Tongue (tissue), 2 donors: ENCODE results near the gene PCNX2. TPM values are rescaled to one million over a fixed set of nuclear protein-coding genes. Genes with fewer than 3 reads are reported as not detected.

Source experiments
- DNase-seq: peaks from one replicate; pipeline ENCODE4 v3.0.0-alpha.2; 2015
- total RNA-seq: library from RNA; depleted of rRNA; stranded (reverse); fragments of >200 nt; gene quantifications from one replicate; pipeline ENCODE4 v1.2.3, GENCODE V29; 2014

PCNX2 gene, protein sequence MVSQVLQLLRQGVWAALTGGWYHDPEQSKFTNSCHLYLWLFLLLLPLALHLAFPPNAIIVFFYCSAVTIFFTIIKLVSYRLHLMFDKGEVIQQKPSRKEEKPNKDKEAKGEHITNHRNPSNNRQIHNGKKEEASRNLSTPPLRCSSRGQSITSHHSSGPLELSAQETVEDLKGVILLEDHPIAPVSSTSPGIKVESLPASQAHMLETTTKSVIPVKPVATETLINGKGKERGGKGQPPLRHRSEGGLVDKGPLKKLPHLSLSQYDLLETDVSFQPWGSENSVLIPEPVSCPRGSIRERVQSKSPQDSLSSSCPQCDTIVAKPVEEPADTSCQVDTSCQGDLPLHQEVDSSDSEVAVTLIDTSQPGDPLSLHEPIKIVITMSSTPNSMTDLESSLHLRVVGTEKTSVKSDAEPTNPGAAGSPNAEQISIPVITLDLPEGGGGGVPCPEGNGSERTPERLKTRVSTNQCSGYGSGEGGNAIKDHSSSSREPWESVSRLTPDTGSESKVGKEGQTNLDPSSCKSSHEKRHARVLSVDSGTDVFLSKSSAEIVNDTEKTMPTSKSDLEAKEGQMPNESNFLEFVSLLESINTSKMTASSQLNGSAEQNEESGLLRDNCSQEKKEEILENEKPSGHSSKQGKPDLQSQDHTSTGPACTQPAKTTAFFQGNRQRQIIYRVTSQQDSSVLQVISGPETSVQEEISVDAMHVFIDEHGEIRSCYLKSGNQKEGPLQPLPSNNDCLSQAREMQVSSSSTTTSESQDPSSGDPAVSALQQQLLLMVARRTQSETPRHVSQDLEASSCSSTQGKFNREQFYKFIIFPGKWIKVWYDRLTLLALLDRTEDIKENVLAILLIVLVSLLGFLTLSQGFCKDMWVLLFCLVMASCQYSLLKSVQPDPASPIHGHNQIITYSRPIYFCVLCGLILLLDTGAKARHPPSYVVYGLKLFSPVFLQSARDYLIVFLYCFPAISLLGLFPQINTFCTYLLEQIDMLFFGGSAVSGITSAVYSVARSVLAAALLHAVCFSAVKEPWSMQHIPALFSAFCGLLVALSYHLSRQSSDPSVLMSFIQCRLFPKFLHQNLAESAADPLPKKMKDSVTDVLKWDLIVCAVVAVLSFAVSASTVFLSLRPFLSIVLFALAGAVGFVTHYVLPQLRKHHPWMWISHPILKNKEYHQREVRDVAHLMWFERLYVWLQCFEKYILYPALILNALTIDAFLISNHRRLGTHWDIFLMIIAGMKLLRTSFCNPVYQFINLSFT (N-terminal part only)
- total RNA-seq: 15.8 TPM

DNA sequence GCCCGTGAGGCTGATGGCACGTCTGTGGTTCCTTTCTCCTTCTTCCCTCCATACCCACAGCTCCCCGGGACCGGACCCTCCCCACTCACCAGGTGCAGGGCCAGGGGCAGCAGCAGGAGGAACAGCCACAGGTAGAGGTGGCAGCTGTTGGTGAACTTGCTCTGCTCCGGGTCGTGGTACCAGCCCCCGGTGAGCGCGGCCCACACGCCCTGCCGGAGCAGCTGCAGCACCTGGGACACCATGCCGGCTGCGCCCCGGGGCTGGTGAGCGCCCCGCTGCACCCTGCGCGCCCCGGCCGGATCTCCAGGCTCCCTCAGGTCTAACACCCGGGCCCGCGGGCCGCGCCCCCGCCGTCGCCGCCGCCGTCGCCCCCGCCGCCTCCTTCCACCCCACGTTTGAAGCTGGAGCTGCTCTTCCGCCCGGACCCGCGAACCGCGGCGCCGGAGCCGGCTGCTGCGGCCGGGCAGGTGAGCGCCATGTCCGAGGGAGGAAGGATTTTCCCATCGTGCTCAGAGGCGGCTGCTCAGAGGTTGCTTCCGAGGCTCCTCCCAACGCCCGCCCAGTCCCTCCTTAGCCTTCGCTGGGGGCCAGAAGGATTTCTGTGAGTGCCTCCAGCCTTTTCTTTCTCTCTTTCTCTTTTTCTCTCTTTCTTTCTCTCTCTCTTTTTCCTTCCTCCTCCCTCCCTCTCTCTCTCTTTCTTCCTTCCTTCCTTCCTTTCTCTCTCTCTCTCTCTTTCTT, at the start of gene PCNX2:
PCNX2 (minus strand) TSS at position 489 of the 738 bp plus-strand sequence; CDS start at position 242, 247 bp downstream.
- DNase-seq: peak; percentile 68

DNA sequence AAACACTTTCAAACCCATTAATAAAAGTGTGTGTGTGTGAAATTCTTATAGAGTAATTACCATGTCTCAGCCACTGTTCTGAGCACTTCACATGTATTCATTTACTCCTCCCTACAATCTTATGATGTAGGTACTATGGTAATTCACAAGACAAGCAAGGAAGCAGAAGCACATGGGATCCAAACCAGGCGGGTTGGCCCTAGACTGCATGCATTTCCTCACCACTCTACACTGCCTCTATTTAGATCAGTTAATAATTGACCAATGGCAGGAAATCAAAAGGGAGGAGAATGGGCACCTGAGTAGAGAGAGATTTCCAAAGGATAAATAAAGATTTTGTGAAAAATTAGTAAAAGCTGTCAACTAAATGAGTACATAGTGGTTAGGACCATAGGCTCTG, 47.7 kb upstream of the PCNX2 start:
- no peak for DNase-seq

DNA sequence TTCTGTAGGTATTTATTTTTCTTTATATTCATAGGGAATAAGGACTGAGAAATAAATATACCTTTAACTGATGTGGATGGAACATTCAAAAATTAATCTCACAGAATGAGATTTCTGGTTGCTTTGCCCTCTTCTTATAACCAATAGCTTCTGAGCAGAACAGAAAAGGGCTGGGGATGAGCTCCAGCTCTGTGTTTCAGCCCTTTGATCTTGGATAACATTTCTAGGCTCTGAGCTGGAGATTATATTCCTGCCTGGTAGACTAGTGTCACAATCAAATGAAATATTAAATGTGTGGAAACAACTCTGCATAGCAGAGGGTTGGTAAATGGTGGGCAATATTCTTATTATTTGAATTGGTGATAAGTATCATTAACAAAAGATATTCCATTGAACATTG, 46.6 kb upstream of the PCNX2 start:
- DNase-seq: no peak

DNA sequence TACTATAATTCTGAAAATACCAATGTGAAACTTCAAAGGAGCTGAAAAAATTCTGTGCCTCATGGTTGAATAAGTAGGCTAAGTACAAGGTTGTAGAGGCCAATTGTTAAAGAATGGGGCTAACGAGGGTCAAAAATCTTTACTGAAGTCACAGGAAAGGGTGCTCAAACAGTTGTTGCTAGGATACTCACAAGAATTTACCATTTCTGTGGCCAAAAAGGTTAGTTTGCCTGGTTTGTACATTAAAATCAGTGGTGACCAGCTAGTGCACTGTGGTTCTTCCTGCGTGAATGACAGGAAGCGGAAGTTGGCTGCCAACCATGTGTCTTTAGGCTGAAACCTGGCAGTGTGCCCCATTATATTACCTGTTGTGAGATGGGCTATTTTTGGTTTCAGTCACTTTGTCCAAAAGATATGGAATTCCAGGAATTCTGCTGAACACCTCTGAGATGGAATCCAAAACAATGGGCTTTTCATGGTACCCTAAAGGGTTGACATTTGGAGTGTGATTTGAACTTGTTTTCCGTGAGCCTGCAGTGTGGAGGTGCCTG, 45.5 kb upstream of the PCNX2 start:
- DNase-seq: no peak

DNA sequence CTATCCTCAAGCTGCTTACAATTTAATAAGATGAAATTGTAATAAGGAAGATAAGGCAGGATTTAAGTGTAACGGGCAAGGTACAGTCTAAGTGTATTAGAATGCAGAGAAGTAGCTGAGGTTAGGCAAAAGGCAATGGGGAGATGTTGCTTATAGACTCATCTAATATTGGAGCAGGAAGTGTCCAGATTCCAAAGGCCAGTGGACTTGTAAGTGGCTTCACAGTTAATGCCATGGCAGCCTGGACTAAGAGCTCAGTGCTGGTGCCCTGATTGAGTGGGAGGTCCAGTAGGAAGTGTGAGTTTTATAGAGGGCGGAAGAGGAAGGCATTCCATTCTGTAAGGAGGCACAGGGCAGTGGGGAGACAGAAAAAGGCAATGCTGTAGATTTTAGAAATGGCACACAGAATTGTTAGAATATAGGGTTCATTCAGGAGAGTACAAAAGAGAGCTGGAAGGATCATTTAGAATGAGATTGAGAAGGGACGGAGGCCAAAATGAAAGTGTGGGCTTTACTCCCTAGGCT, 44.6 kb upstream of the PCNX2 start:
- no peak for DNase-seq

DNA sequence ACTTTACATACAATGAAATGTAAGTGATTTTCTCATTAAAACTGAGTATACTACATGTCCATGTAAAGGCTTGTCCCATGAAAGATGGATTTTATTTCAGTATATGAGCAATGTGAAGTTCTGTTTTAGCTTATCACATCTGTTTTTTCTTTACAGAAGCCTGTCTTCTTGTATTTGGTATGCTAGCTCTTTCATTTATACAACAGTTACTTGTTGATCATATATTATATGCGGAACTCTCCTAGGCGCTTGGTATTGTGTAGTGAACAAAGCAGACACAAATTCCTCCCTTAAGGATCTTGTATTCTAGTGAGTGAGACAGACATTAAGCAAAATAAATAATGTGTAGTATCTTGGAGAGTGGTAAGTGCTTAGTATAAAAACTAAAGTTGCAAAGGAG, 42.6 kb upstream of the PCNX2 start:
- DNase-seq: no peak

DNA sequence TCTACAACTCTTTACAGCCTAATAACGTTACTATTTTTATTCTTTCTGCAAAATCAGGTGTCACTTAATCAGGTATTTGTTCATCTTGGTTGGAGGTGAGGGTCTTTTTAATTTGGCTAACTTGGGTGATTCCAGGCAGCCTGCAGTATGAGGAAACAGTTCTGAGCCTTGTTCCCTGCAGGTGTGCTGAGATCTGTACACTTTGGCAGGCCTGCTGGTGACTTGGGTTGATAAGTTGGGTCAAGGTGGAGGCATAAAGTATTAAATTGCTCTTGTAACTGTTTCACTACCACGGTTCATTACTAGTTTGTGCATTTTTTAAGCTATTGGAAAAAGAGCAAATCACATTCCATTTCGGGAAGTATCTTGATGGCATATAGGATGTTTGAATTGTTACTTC, 42.0 kb upstream of the PCNX2 start:
- no peak for DNase-seq

DNA sequence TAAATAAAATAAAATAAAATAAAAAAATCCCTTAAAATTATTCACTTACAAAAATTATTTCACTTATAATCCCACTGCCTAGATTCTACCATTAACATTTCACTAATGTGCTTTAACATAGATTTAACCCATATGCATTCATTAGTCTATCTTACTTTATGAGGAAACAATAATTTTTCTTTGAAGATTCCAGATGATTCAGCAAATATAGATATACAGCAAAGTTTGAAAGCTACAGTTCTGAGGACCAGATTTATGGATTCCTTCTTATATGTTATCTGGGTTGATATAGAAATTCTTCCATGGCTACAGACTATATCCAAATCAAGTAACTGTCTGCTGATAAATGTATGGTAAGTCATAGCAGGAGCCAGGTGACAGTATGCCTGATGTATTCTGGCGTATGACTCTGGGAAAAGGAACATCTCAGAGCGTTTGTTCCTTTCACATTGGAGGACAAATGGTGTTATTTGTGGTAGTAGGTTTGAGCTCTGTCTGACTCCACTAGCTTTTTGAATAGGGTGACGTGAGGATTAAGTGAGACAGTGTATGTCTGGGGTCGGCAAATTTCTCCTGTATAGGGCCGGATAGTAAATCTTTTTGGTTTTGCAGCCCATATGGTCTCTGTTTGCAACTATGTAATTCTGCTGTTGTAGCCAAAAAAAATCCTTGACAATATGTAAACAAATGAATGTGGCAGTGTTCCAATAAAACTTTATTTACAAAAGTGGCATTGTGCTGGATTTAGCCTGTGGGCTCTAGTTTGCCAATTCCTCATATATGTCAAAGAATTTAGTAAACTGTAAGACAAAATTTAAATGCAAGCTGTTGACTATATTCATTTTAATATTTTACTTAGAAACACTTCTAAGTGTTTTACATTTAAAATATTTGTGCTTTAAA, 41.3 kb upstream of the PCNX2 start:
- DNase-seq: no peak

DNA sequence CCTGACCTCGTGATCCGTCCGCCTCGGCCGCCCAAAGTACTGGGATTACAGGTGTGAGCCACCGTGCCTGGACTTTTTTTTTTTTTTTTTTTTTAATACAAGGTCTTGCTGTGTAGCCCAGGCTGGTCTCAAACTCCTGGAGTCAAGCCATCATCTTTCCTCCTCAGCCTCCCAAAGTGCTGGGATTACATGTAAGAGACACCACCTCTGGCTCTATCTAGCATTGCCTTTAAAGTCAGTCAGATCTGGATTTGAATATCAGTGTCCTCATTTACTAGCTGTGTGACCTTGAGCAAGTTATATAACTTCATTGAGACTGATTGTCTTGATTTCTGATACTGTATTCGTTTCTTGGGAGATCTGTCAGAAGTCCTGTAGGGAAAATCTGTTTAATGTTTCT, 38.6 kb upstream of the PCNX2 start:
- no peak for DNase-seq

DNA sequence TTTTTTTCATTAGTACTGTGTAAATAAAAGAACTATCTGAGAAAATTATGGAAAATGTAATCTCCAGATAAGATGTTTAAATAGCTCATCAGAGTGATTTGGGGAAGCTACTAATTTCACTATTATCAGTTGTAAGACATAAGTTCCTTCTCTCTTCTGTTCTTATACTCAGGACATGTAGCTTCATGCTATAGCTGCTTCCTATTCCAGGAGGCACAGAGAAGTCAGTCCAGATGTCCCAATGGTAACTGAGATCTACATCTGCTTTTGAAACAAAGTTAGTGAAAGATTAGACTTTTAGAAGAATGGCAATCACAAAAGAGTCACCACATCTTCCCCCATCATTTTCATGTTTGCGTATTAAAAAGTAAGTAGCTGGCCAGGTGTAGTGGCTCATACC, 37.6 kb upstream of the PCNX2 start:
- DNase-seq: no peak

DNA sequence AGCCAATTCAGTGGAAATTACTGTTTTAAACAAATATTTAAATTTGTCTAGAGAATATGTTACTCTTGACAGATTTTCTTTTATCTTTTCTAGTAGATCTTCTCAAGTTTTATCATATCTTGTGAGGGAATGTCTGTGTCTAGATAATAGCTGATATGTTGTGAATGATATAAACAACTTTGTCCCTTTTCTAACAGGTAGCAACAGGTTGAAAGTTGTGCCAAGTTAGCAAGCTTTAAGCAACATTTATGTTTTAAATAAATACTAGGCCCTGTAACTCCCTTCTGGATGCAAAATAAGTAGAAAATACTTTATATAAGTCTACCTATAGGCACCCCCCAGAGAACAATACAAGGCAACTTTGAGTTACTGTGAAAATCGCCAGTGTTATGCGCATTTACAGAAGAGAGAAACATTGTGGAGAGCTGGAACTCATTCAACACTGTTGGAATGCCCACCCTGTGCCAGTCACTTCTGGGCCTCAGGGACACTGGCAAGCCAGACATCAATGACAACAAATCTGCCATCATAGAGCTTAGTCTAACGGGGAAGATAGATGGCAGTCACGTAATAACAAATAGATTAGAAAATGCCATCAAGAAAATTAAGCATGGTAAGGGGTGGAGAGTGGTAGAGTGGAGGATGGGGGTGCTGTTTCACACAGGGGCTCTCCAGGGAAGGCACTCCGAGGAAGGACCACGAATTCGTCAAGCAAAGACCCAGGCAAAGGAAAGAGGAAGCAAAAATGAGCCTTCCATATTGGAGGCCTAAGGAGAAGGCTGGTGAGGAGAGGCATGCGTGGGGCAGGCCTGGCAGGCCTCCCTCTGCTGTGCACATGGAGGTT, 36.4 kb upstream of the PCNX2 start:
- DNase-seq: no peak

DNA sequence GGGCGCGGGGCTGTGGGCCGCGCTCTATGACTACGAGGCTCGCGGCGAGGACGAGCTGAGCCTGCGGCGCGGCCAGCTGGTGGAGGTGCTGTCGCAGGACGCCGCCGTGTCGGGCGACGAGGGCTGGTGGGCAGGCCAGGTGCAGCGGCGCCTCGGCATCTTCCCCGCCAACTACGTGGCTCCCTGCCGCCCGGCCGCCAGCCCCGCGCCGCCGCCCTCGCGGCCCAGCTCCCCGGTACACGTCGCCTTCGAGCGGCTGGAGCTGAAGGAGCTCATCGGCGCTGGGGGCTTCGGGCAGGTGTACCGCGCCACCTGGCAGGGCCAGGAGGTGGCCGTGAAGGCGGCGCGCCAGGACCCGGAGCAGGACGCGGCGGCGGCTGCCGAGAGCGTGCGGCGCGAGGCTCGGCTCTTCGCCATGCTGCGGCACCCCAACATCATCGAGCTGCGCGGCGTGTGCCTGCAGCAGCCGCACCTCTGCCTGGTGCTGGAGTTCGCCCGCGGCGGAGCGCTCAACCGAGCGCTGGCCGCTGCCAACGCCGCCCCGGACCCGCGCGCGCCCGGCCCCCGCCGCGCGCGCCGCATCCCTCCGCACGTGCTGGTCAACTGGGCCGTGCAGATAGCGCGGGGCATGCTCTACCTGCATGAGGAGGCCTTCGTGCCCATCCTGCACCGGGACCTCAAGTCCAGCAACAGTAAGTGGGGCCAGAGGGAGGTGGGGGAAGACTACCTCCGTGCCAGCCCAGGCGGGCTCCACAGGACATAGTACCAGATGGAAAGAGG, 32.8 kb upstream of the PCNX2 start:
- DNase-seq: peak; percentile 5

DNA sequence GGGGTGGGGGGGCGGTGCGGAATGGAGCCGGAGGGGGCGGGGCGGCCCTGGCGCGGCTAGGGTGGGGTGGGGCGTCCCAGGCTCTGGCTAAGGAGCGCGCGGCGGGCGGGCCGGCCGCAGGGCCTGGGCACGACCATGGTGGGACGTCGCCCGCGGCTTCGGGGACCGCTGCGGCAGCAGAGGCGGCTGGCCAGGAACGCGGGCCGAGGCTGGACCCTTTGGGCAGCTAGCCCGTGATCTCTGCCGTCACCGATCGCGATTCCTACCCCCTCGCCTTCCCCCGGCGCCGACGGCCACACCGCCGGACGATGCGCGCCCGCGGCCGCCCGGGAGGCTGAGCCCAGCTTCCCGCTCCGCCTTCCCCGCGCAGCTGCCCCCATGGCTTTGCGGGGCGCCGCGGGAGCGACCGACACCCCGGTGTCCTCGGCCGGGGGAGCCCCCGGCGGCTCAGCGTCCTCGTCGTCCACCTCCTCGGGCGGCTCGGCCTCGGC, 32.2 kb upstream of the PCNX2 start, which contains the start of gene MAP3K21:
MAP3K21 (plus strand) TSS at position 74 of the 491 bp plus-strand sequence; CDS start at position 379, 305 bp downstream.
- DNase-seq: no peak

DNA sequence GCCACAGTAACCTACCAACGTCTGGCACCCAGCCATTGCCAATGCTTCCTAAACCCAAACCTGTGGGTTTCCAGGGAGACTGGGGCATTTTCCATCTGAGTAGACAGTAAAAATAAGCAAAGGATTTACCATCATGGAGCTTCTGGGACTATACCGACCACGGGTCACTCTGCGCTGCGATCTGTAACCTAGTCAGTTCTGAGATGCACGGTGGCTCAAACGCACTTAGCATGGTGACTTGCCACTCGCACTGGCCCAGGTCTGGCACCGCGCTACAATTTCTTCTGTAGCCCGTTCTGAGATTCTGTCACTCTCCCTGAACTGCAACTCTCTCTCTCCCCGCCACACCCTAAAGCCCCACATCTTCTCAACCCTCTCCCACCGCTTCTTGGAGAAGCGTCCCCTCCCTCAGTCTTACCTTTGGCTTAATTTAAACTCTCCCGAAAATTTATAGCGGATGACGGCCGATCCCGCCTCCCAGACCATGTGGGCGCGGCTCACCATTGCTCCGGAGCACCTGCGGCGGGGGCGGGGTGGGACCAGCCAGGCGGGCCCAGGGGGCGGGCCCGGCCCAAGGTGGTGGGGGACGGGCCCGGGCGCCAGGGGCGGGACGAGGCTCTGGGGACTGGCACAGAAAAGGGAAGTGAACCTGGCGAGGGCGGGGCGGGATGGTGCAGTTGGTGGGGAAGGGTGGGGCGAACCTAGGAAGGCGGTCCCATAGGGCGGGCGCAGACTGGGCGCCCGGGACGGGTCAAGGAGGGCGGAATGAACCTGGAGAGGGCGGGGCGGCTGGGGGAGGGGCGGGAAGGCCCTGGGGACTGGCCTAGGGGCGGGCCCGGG, 31.5 kb upstream of the PCNX2 start:
- peak; percentile 63 for DNase-seq

DNA sequence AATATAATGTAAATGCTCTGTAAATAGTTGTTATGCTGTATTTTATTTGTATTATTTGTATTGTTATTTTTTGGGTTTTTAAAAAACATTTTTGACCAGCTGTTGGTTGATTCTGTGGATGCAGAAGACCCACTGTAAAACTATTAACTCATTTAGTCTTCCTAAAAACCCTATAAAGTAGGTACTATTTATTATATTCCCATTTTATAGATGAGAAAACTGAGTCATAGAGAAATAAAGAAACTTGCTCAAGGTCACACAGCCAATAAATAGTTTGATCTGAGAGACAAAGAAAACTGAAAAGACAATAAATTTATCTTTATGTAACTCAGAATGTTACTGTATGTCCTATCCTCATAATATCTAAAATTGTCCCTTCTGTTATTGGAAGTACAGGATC, 30.8 kb upstream of the PCNX2 start:
- no peak for DNase-seq

DNA sequence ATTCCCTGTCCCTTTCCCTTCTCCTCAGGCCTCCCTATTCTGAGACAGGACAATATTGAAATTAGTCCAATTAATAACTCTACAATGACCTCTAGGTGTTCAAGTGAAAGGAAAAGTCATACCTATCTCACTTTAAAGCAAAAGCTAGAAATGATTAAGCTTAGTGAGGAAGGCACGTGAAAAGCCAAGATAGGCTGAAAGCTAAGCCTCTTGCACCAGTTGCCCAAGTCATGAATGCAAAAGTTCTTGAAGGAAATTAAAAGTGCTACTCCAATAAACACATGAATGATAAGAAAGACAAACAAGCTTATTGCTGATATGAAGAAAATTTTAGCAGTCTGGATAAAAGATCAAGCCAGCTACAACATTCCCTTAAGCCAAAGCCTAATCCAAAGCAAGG, 28.2 kb upstream of the PCNX2 start:
- DNase-seq: no peak

DNA sequence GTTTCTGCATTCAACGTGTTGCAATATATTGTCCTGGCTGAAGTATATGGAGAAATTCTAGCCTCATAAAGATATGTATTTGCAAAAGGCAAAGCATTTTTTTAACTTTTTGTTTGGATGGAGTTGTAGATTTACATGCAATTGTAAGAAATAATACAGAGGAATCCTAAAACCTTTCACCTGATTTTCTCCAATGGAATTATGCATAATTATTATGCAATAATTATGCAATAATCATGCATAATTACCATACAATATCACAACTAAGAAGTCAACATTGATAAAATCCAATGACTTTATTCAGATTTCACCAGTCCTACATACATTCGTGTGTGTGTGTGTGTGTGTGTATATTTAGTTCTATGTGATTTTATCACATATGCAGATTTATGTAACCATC, 24.5 kb upstream of the PCNX2 start:
- no peak for DNase-seq
